Measurements from ENCODE around the gene COMMD9.
"Not testable (repeated sequence)": the region's sequence is repeated elsewhere in the genome, so short reads cannot be mapped to it uniquely, and the experiment has no call there.

The COMMD9 gene

GRCh38 chr11:36289226-36289852 lies at the start of gene COMMD9:
Gene COMMD9 (minus strand): TSS chr11:36289424. CDS start chr11:36289412, 12 bp downstream.
- peak; percentile 84 to 91 (median 86) for DNase-seq

- DNase-seq: no peak
Observed at GRCh38 chr11:36333897-36334296, 44.7 kb upstream of the COMMD9 start.

GRCh38 chr11:36333468-36333867 lies 44.2 kb upstream of the COMMD9 start:
- no peak for DNase-seq

- no peak for DNase-seq
Observed at GRCh38 chr11:36330411-36330810, 41.2 kb upstream of the COMMD9 start.

GRCh38 chr11:36328966-36329673 lies 39.9 kb upstream of the COMMD9 start:
- DNase-seq: no peak

- DNase-seq: no peak
Observed at GRCh38 chr11:36326524-36327419, 37.5 kb upstream of the COMMD9 start.

- DNase-seq: not testable (repeated sequence)
Observed at GRCh38 chr11:36325403-36325802, 36.2 kb upstream of the COMMD9 start.

GRCh38 chr11:36324956-36325355 lies 35.7 kb upstream of the COMMD9 start:
- not testable (repeated sequence) for DNase-seq

- DNase-seq: no peak
Observed at GRCh38 chr11:36317992-36318391, 28.8 kb upstream of the COMMD9 start.

GRCh38 chr11:36316049-36316448 lies 26.8 kb upstream of the COMMD9 start:
- DNase-seq: no peak

- no peak for DNase-seq
Observed at GRCh38 chr11:36314434-36314767, 25.2 kb upstream of the COMMD9 start.

GRCh38 chr11:36313750-36314433 lies 24.7 kb upstream of the COMMD9 start:
- DNase-seq: no peak

GRCh38 chr11:36312611-36313472 lies 23.6 kb upstream of the COMMD9 start:
- no peak for DNase-seq

GRCh38 chr11:36311926-36312595 lies 22.8 kb upstream of the COMMD9 start:
- no peak for DNase-seq

GRCh38 chr11:36309779-36310178 lies 20.6 kb upstream of the COMMD9 start:
- DNase-seq: no peak

GRCh38 chr11:36308577-36308976 lies 19.4 kb upstream of the COMMD9 start:
- no peak for DNase-seq

- DNase-seq: no peak
Observed at GRCh38 chr11:36306888-36307287, 17.7 kb upstream of the COMMD9 start.

GRCh38 chr11:36305047-36305446 lies 15.8 kb upstream of the COMMD9 start:
- no peak for DNase-seq

GRCh38 chr11:36304351-36304750 lies 15.1 kb upstream of the COMMD9 start:
- no peak for DNase-seq

- DNase-seq: no peak
Observed at GRCh38 chr11:36300650-36301049, 11.4 kb upstream of the COMMD9 start.

GRCh38 chr11:36296884-36297543 lies 7.8 kb upstream of the COMMD9 start:
- no peak for DNase-seq

All from activated CD4-positive, CD25-positive, alpha-beta regulatory T cell (primary cell).